K562 (cell line): ENCODE measurements around the gene GANAB. TPM values are rescaled to one million over a fixed set of nuclear protein-coding genes. Genes with fewer than 3 reads are reported as not detected.

Experiments used
- ADNP ChIP-seq: fragments of 200-800 bp; sonication (Bioruptor generic); IDR thresholded peaks from 2 replicates; pipeline ENCODE4 v1.6.1; 2016; ENCODE audit warnings: missing genetic modification characterization, missing compliant biosample characterization
- CBFB ChIP-seq: sonication (generic); formaldehyde crosslinking; IDR thresholded peaks from 2 replicates; pipeline ENCODE4 v1.4.0; 2020; ENCODE audit warnings: mild to moderate bottlenecking, missing genetic modification reagents
- ETV1 ChIP-seq: fragments of 450-650 bp; conservative IDR thresholded peaks from 2 replicates; pipeline ENCODE4 v1.6.1; 2016; ENCODE audit warnings: missing genetic modification characterization, control low read depth, low read depth, missing compliant biosample characterization
- ETV5 ChIP-seq: sonication (generic); formaldehyde crosslinking; IDR thresholded peaks from 2 replicates; pipeline ENCODE4 v1.4.0; 2020; ENCODE audit warnings: low read depth, mild to moderate bottlenecking, missing genetic modification reagents
- HES1 ChIP-seq: fragments of 450-650 bp; IDR thresholded peaks from 2 replicates; pipeline ENCODE4 v1.6.1; 2016; ENCODE audit warnings: low read depth, mild to moderate bottlenecking, moderate library complexity
- ILK ChIP-seq: fragments of 450-650 bp; IDR thresholded peaks from 2 replicates; pipeline ENCODE4 v1.6.1; 2016; ENCODE audit warnings: missing genetic modification characterization, low read depth, mild to moderate bottlenecking, missing compliant biosample characterization, moderate library complexity, borderline replicate concordance
- MXD1 ChIP-seq: fragments of 250-450 bp; sonication (Bioruptor Pico); IDR thresholded peaks from 2 replicates; pipeline ENCODE4 v1.8.0; 2021; ENCODE audit warnings: borderline replicate concordance, mild to moderate bottlenecking, moderate library complexity; ENCODE audit not compliant: poor library complexity, severe bottlenecking
- NBN ChIP-seq: fragments of 450-650 bp; IDR thresholded peaks from 2 replicates; pipeline ENCODE4 v1.6.1; 2016; ENCODE audit warnings: low read depth, mild to moderate bottlenecking
- PRDM10 ChIP-seq: fragments of 450-650 bp; IDR thresholded peaks from 2 replicates; pipeline ENCODE4 v1.6.1; 2018; ENCODE audit not compliant: partially characterized antibody
- RNF2 ChIP-seq: sonication (generic); IDR thresholded peaks from 2 replicates; pipeline ENCODE4 v1.6.1; 2016
- SAP30 ChIP-seq: fragments of 200-600 bp; sonication (generic); IDR thresholded peaks from 2 replicates; pipeline ENCODE4 v1.6.1; 2012; ENCODE audit warnings: borderline replicate concordance, low read depth, mild to moderate bottlenecking, moderate library complexity, low read length, control low read depth, inconsistent platforms; ENCODE audit not compliant: insufficient read depth, poor library complexity, severe bottlenecking
- ZNF445 ChIP-seq: fragments of 250-450 bp; sonication (Bioruptor Pico); IDR thresholded peaks from 2 replicates; pipeline ENCODE4 v1.4.0; 2020; ENCODE audit warnings: low read depth, mild to moderate bottlenecking, moderate library complexity
- polyA plus RNA-seq, 8 experiments: library from polyadenylated mRNA; depleted of rRNA in 4 of 8; stranded (reverse) in 5 of 8; unstranded in 3 of 8; fragments of >200 nt; fragmentation: Nextera tagmentation in 2 of 8; fragmentation: Illumina TruSeq in 1 of 8; extraction: Ambion mirVana in 2 of 8; extraction: Trizol in 1 of 8; gene quantifications; 2 replicates each; pipeline versions ENCODE4 v1.2.1 to v1.2.3, GENCODE V29; 2011 to 2014; ENCODE audit warnings: inconsistent platforms in 1 of 8, missing spikeins in 1 of 8
- total RNA-seq, 7 experiments: library from RNA; depleted of rRNA in 6 of 7; stranded (reverse); fragments of >200 nt in 6 of 7; fragmentation: Illumina TruSeq in 2 of 7; extraction: Trizol in 2 of 7; gene quantifications; 2 replicates each; pipeline versions ENCODE4 v1.2.1 to v1.2.3, GENCODE V29; 2011 to 2021; ENCODE audit warnings: low replicate concordance in 1 of 7
- TF ChIP-seq, protein P1 (sequence below), 2 experiments: fragments of 450-650 bp in 1 of 2; IDR thresholded peaks; 2 replicates each; pipeline ENCODE4 v1.6.1; 2011 to 2017; ENCODE audit warnings: low read depth in 2 of 2, antibody characterized with exemption in 1 of 2, borderline replicate concordance in 1 of 2, low read length in 1 of 2, mild to moderate bottlenecking in 1 of 2, mixed read lengths in 1 of 2; ENCODE audit not compliant: control insufficient read depth in 1 of 2
- TF ChIP-seq, protein P2 (sequence below), 2 experiments: IDR thresholded peaks; 2 replicates each; pipeline ENCODE4 v1.6.1; 2012; ENCODE audit warnings: improper control_type of control experiment in 2 of 2, low read depth in 2 of 2, low read length in 2 of 2, borderline replicate concordance in 1 of 2

The GANAB gene
- total and polyA plus RNA-seq, 9 of the 15 experiments (the other 6 are each of a cell fraction or from before 2014, with no cell fraction given), result 6.5 to 284 (median 161) TPM

DNA sequence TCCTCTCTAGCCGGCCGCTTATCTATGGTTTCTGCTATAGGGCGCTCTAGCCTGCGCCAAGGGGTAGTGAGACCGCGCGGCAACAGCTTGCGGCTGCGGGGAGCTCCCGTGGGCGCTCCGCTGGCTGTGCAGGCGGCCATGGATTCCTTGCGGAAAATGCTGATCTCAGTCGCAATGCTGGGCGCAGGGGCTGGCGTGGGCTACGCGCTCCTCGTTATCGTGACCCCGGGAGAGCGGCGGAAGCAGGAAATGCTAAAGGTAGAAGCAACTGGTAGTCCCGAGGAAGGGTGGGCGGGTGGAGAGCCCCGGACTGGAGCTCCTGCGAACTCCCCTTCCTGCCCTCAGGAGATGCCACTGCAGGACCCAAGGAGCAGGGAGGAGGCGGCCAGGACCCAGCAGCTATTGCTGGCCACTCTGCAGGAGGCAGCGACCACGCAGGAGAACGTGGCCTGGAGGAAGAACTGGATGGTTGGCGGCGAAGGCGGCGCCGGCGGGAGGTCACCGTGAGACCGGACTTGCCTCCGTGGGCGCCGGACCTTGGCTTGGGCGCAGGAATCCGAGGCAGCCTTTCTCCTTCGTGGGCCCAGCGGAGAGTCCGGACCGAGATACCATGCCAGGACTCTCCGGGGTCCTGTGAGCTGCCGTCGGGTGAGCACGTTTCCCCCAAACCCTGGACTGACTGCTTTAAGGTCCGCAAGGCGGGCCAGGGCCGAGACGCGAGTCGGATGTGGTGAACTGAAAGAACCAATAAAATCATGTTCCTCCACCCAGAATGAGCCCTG lies 25.4 kb upstream of the GANAB start, which contains the start of the genes LBHD1 and UQCC3 (continued):
- TF ChIP-seq, protein P1, sequence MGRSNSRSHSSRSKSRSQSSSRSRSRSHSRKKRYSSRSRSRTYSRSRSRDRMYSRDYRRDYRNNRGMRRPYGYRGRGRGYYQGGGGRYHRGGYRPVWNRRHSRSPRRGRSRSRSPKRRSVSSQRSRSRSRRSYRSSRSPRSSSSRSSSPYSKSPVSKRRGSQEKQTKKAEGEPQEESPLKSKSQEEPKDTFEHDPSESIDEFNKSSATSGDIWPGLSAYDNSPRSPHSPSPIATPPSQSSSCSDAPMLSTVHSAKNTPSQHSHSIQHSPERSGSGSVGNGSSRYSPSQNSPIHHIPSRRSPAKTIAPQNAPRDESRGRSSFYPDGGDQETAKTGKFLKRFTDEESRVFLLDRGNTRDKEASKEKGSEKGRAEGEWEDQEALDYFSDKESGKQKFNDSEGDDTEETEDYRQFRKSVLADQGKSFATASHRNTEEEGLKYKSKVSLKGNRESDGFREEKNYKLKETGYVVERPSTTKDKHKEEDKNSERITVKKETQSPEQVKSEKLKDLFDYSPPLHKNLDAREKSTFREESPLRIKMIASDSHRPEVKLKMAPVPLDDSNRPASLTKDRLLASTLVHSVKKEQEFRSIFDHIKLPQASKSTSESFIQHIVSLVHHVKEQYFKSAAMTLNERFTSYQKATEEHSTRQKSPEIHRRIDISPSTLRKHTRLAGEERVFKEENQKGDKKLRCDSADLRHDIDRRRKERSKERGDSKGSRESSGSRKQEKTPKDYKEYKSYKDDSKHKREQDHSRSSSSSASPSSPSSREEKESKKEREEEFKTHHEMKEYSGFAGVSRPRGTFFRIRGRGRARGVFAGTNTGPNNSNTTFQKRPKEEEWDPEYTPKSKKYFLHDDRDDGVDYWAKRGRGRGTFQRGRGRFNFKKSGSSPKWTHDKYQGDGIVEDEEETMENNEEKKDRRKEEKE (IDR thresholded peaks at IDR 0.05; ENCODE audit: borderline replicate concordance in 1 of 2, control insufficient read depth in 1 of 2, low read depth in 2 of 2, low read length in 1 of 2), result no peak
- TF ChIP-seq RNF2 (0 out of 2 replicates have a peak, but pooled peaks have one; percentile 45), SAP30 (peak; percentile 72), PRDM10 (peak; percentile 56), ETV1 (peak; percentile 47; the same call in 1 of the 2 replicates), MXD1 (CRISPR knock-in tag) (no peak), ADNP (tag) (no peak), CBFB (CRISPR knock-in tag) (no peak), ZNF445 (CRISPR knock-in tag) (no peak), HES1 (no peak), ILK (tag) (no peak), NBN (no peak; the same call in 1 of the 2 replicates), ETV5 (CRISPR knock-in tag) (peak; percentile 73; the same call in 1 of the 2 replicates)
- TF ChIP-seq, protein P2, sequence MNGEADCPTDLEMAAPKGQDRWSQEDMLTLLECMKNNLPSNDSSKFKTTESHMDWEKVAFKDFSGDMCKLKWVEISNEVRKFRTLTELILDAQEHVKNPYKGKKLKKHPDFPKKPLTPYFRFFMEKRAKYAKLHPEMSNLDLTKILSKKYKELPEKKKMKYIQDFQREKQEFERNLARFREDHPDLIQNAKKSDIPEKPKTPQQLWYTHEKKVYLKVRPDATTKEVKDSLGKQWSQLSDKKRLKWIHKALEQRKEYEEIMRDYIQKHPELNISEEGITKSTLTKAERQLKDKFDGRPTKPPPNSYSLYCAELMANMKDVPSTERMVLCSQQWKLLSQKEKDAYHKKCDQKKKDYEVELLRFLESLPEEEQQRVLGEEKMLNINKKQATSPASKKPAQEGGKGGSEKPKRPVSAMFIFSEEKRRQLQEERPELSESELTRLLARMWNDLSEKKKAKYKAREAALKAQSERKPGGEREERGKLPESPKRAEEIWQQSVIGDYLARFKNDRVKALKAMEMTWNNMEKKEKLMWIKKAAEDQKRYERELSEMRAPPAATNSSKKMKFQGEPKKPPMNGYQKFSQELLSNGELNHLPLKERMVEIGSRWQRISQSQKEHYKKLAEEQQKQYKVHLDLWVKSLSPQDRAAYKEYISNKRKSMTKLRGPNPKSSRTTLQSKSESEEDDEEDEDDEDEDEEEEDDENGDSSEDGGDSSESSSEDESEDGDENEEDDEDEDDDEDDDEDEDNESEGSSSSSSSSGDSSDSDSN (IDR thresholded peaks at IDR 0.05; ENCODE audit: borderline replicate concordance in 1 of 2, low read depth in 2 of 2, low read length in 2 of 2), result no peak
